HUES6 (cell line): ENCODE results near the gene SNRPA.
"Not testable (repeated sequence)": the region's sequence is repeated elsewhere in the genome, so short reads cannot be mapped to it uniquely, and the experiment has no call there.

ENCODE experiments used
- H3K27ac ChIP-seq: 2 replicates; pipeline ENCODE4 v1.7.0; 2013; ENCODE audit warnings: low read depth, mild to moderate bottlenecking, low read length, inconsistent platforms
- H3K27me3 ChIP-seq: 2 replicates; pipeline ENCODE4 v1.6.1; 2013; ENCODE audit warnings: low read length; ENCODE audit not compliant: control insufficient read depth, insufficient read depth
- H3K36me3 ChIP-seq: 2 replicates; pipeline ENCODE4 v1.6.1; 2013; ENCODE audit warnings: low read length; ENCODE audit not compliant: control insufficient read depth, insufficient read depth
- H3K4me1 ChIP-seq: 2 replicates; pipeline ENCODE4 v1.6.1; 2013; ENCODE audit warnings: low read length; ENCODE audit not compliant: control insufficient read depth, insufficient read depth
- H3K4me3 ChIP-seq: 2 replicates; pipeline ENCODE4 v1.5.1; 2013; ENCODE audit warnings: low read depth, low read length
- H3K9ac ChIP-seq: one replicate; pipeline ENCODE4 v1.6.1; 2013; ENCODE audit warnings: mild to moderate bottlenecking, low read length
- H3K9me3 ChIP-seq: 2 replicates; pipeline ENCODE4 v1.6.1; 2013; ENCODE audit warnings: low read depth, low read length; ENCODE audit not compliant: control insufficient read depth, insufficient read depth

SNRPA gene

DNA sequence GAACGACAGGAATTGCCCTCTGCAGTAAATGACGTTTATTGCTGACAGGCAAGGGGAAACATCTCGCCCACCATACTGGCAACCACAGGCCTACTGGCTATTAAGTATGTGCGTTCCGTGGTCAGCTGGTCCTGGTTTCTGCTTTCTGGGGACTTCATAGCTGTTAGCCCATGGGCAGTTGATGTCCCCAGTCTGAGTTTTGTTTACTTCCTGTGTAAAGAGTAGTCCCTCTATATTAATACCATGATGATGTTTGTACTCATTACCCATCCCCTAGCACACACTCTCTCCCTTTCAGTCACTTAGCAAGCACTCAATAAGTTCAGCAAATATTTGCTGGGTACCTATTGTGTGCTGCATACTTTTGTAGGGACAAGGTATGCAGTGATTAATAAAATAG, 17.9 kb downstream of the SNRPA start:
- Histone ChIP-seq H3K9me3 (peaks cover 7% of the 10 kb centered on the region; the same call in 1 of the 2 replicates), H3K27me3 (no peaks in the 10 kb centered on the region), H3K4me1 (no peaks in the 10 kb centered on the region), H3K36me3 (peaks cover 24% of the 10 kb centered on the region), H3K9ac (no peak overlapping the region), H3K27ac (no peak overlapping the region), H3K4me3 (no peak overlapping the region)

DNA sequence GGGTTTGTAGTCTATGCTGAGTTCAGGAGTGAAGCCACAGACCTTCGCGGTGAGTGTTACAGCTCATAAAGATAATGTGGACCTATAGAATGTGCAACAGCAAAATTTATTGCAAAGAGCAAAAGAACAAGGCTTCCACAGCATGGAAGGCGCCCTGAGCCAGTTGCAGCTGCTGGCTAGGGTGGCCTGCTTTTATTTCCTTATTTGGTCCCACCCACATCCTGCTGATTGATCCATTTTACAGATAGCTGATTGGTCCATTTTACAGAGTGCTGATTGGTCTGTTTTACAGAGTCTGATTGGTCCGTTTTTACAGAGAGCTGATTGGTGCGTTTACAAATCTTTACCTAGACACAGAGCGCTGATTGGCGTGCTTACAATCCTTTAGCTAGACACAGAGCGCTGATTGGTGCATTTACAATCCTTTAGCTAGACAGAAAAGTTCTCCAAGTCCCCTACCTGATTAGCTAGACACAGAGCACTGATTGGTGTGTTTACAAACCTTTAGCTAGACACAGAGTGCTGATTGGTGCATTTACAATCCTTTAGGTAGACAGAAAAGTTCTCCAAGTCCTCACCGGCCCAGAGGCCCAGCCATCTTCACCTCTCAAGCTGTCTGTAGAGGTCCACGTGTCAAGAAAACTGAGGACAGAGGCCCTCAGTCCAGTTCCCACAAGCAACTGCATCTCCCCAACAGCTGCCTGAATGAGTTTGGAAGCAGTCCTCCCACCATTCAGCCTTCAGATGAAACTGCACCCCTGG, 20.3 kb downstream of the SNRPA start:
- not testable (repeated sequence) for H3K27me3 ChIP-seq, H3K9me3 ChIP-seq, H3K4me1 ChIP-seq, H3K27ac ChIP-seq, H3K36me3 ChIP-seq, H3K9ac ChIP-seq, H3K4me3 ChIP-seq

DNA sequence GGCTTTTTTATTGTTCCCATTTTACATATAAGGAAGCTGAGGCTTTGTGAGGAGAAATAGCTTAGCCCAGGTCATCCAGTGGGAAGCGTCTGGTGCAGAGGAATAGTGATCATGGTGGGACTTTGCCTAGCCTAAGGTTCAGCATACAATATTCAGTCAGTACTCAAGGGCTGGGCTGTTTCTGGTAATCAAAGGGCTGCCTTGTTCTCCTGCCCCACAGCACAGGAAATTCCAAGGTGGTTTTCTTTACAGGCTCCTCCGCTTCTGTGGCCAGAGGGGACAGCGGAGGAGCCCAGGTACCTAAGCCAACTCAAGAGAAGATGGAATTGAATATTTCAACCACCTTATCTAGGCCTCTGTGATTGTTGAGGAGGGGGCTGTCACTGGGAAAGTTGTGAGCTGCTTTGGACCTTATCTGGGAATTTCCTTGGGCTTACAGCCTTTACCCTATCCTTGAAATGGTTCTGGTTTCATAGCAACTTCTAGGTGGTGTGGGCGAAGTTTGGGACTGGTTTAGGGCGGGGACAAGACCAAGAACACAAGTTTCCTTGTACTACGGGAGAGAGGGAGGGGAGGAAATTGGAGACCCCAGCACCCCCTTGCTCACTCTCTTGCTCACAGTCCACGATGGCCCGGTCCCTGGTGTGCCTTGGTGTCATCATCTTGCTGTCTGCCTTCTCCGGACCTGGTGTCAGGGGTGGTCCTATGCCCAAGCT, 24.1 kb downstream of the SNRPA start, which contains the start of gene MIA:
Gene MIA, plus strand, starts transcription at position 606 of the 716 bp plus-strand sequence. Its CDS starts 22 bp downstream, at position 628.
- Histone ChIP-seq H3K27me3 (no peaks in the 10 kb centered on the region), H3K27ac (no peak within 1 kb of the TSS), H3K9me3 (peaks cover 7% of the 10 kb centered on the region; the same call in 1 of the 2 replicates)

DNA sequence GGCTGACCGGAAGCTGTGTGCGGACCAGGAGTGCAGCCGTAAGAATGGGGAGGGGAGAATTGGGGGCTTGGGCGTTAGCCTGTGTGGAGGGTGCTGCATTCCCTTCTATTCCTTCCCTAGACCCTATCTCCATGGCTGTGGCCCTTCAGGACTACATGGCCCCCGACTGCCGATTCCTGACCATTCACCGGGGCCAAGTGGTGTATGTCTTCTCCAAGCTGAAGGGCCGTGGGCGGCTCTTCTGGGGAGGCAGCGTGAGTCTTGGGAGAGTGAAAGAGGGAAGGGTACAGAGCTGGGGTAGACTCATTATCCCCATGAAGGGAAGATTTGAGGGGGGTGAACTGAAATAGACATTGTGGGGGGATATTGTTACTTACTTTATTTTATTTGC, 24.6 kb downstream of the SNRPA start:
- Histone ChIP-seq H3K4me1 (peaks cover 13% of the 10 kb centered on the region), H3K27me3 (no peaks in the 10 kb centered on the region), H3K4me3 (no peak overlapping the region), H3K9ac (no peak overlapping the region), H3K36me3 (no peaks in the 10 kb centered on the region), H3K9me3 (peaks cover 7% of the 10 kb centered on the region; the same call in 1 of the 2 replicates), H3K27ac (no peak overlapping the region)

More for the DNA sequence above, 24.1 kb downstream of the SNRPA start, which contains the start of gene MIA:
- H3K4me3 ChIP-seq, result no peak within 1 kb of the TSS
- H3K36me3 ChIP-seq, result no peaks in the 10 kb centered on the region
- H3K4me1 ChIP-seq, result peaks cover 12% of the 10 kb centered on the region
- H3K9ac ChIP-seq, result no peak within 1 kb of the TSS

DNA sequence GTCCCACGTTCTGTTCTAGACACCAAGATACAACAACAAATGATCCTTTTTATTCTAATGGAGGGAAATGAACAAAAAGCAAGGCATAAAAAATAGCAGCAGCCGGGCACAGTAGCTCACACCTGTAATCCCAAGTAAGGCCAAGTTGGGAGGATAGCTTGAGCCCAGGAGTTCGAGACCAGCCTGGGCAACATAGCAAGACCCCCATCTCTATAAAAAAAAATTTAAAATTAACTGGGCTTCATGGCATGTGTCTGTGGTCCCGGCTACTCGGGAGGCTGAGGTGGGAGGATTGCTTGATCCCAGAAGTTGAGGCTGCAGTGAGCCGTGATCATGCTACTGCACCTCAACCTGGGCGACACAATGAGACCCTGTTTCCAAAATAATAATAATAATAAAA, 25.4 kb downstream of the SNRPA start:
- Histone ChIP-seq H3K27me3 (no peaks in the 10 kb centered on the region), H3K9ac (no peak overlapping the region), H3K4me1 (peaks cover 13% of the 10 kb centered on the region), H3K27ac (no peak overlapping the region), H3K36me3 (no peaks in the 10 kb centered on the region), H3K4me3 (no peak overlapping the region), H3K9me3 (peaks cover 3% of the 10 kb centered on the region; the same call in 1 of the 2 replicates)

DNA sequence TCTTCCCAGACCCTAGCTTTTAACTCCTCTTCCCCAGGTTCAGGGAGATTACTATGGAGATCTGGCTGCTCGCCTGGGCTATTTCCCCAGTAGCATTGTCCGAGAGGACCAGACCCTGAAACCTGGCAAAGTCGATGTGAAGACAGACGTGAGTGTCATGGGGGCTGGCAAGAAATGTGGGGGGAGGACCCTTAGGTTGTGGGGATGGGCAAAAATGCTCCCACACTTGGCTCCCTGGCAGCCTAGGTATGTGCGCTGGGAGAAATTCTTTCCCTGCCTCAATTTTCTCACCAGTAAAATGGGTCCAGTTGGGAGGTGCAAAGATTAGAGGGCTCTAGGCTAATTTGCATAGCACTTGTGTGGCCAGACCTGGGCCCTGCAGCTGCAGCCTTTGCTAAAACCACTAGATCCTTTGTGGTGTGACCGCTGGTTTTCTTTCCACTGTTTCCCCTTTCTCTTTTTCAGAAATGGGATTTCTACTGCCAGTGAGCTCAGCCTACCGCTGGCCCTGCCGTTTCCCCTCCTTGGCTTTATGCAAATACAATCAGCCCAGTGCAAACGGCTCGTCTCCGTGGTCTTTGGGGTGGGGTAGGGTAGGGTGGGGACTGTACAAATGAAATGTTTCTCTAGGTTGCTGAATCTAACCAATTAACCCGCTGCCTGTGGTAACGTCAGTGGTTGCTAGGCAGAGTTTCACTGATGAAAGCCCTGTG, 26.1 kb downstream of the SNRPA start:
- peak overlapping the region; percentile 82 for H3K4me3 ChIP-seq
- H3K27ac ChIP-seq, result peak overlapping the region; percentile 89
- H3K4me1 ChIP-seq, result peaks cover 13% of the 10 kb centered on the region
- H3K9me3 ChIP-seq, result no peaks in the 10 kb centered on the region
- no peaks in the 10 kb centered on the region for H3K27me3 ChIP-seq
- peaks cover 1% of the 10 kb centered on the region; the same call in 1 of the 2 replicates for H3K36me3 ChIP-seq
- peak overlapping the region; percentile 81 for H3K9ac ChIP-seq

DNA sequence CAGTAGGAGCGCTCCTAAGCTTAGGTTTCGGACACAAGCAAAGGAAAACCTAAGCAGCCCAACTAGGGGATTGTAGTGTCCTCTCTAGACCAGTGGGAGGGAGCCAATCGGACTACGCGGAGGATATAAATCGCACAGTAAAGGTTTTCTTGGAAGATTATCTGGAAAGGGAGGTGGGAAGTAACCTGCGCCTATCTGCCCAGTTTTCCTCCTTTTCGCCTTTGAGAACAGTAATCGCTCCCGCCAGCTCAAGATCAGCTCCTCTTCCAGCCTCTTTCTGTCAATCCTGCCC, 26.6 kb downstream of the SNRPA start:
- no peaks in the 10 kb centered on the region for H3K27me3 ChIP-seq
- H3K4me3 ChIP-seq, result peak overlapping the region; percentile 82
- peak overlapping the region; percentile 89 for H3K27ac ChIP-seq
- peaks cover 2% of the 10 kb centered on the region; the same call in 1 of the 2 replicates for H3K36me3 ChIP-seq
- peak overlapping the region; percentile 81 for H3K9ac ChIP-seq
- no peaks in the 10 kb centered on the region for H3K9me3 ChIP-seq
- peaks cover 13% of the 10 kb centered on the region for H3K4me1 ChIP-seq

DNA sequence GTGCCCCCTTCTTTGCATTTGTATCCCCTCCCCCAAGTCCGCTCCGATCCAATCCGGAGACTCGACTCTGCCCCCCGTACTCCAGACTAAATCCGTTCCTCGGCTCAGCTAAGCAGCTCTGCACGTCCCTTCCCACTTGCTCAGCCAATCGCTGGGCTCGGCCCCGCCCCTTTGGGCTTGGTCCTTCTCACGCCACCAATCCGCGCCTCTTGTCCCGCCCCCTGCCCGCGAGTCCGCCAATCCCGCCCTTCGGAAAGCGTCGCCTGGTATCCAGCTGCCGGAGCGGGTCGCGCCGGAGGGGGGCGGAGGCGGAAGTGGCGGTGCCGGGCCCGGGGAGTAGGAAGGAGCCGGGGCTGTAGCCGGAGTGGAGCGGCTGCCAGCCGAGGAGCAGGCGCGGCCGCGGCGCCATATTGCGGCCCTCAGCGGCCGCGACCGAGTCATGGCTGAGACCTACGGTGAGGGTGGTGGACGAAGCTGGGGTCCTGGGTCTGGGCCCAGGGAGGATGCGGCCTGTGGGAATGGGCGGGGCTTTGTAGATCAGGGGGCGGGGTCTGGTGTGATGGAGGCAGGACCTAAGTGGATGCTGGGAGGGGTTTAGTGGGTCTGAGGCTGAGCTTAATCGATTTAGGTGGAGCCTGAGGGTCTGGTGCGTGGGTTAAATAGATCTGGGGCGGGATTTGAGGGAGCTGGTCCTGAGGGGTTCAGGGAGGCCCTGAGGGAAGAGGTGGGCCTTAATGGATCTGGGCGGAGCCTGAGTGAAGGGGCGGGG, 27.1 kb downstream of the SNRPA start, which contains the start of gene RAB4B:
Gene RAB4B, plus strand, starts transcription at position 311 of the 769 bp plus-strand sequence. Its CDS starts 129 bp downstream, at position 440.
- Histone ChIP-seq H3K9ac (peak within 1 kb of the TSS; percentile 81), H3K4me1 (peaks cover 13% of the 10 kb centered on the region), H3K27ac (peak within 1 kb of the TSS; percentile 89), H3K27me3 (no peaks in the 10 kb centered on the region), H3K4me3 (peak within 1 kb of the TSS; percentile 82), H3K9me3 (no peaks in the 10 kb centered on the region), H3K36me3 (peaks cover 2% of the 10 kb centered on the region; the same call in 1 of the 2 replicates)

DNA sequence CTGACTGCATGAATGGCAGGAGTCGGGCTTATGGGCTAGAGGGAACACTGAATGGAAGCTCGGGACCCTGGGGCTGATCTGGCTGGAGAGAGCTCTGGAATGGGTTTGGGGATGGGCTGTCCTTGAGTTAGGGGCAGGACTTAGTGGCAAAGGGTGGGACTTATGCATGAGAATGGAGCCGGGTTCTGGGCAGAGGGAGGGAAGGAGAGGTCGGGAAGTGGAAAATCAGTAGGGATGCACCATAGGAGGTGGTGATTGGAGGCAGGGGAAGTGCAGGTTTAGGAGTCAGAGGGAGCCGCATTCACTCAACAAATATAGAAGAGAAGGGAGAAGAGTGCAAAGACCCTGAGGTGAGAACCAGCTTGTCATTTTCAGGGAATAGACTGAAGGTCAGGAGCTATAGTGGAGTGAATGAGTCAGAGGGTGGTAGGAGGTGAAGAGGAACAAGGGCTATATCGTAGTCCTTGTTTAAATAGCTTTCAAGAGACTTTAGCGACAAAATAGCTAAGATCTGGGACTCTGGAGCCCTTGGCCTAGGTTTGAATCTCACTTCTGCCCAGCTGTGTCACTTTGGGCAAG, 27.8 kb downstream of the SNRPA start:
- no peaks in the 10 kb centered on the region for H3K9me3 ChIP-seq
- H3K4me1 ChIP-seq, result peaks cover 13% of the 10 kb centered on the region
- H3K4me3 ChIP-seq, result peak overlapping the region; percentile 72
- H3K27ac ChIP-seq, result 0 out of 2 replicates have a peak overlapping the region, but pooled peaks have one; percentile 18
- peaks cover 2% of the 10 kb centered on the region; the same call in 1 of the 2 replicates for H3K36me3 ChIP-seq
- no peaks in the 10 kb centered on the region for H3K27me3 ChIP-seq
- peak overlapping the region; percentile 66 for H3K9ac ChIP-seq

DNA sequence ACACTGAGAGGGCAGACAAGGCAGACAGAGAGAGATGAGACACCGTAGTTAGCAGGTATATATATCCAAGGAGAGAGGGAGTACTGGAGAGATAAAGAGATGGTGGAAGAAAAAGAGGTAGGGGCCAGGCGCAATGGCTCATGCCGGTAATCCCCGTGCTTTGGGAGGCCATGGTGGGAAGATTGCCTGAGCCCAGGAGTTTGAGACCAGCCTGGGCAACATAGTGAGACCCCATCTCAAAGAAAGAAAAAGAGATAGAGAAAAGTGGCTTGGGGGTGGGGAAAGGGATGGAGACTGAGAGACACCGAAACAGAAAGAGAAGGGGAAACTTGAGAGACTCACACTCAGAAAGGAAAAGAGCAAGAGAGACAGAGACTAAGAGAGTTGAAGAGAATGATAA, 29.6 kb downstream of the SNRPA start:
- H3K9me3 ChIP-seq, result no peaks in the 10 kb centered on the region
- no peaks in the 10 kb centered on the region for H3K27me3 ChIP-seq
- H3K36me3 ChIP-seq, result peaks cover 2% of the 10 kb centered on the region; the same call in 1 of the 2 replicates
- no peak overlapping the region for H3K4me3 ChIP-seq
- no peak overlapping the region for H3K27ac ChIP-seq
- H3K9ac ChIP-seq, result no peak overlapping the region
- H3K4me1 ChIP-seq, result peaks cover 8% of the 10 kb centered on the region
